ENCODE data around the gene LRP4.
A peak's percentile ranks its signal among the peaks of the same experiment; 100 is the strongest.

Gene LRP4

DNA sequence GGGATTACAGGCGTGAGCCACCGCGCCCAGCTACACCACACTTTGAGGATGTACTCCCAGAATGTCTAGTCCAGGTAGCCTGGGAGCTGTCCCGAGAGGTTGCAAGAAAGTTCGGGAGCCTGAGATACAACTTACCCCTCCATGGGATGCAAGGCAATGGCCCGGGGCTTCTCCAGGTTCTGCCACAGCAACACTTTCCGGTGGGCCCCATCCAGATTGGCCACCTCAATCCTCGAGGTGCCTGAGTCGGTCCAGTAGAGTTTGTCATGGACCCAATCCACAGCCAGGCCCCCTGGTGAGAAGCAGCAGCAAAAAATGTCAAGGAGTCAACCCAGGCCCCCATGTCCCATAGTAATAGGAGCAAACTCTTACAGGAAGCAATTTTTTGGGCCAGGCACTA is 25.5 kb downstream of the LRP4 start:
- no peak overlapping the region for H3K27ac ChIP-seq
- H3K4me3 ChIP-seq (ENCODE audit: low read depth, low read length) = no peak overlapping the region
- DNase-seq = no peak
- no peaks in the 10 kb centered on the region for H3K9me3 ChIP-seq (ENCODE audit: severe bottlenecking)
- no peak for TF ChIP-seq CTCF (IDR thresholded peaks at IDR 0.05; ENCODE audit: low read depth, low read length)
- no peaks in the 10 kb centered on the region for H3K27me3 ChIP-seq (ENCODE audit: insufficient read depth, low read depth, severe bottlenecking)
- peaks cover 44% of the 10 kb centered on the region for H3K36me3 ChIP-seq

DNA sequence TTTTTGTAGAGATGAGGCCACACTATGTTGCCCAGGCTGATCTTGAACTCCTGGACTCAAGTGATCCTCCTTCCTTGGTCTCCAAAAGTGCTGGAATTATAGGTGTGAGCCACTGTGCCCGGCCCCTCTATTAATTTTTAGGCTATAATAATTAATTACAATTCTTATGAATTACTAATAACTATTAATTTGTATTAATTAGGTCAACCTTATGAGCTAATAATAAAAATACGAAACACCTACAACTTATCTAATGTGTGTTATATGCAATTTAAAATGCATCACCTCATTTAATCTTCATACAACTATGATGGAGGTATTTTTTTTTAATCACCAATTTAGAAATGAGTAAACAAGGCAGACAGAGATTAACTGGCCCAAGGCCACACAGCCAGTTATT is 26.2 kb downstream of the LRP4 start:
- DNase-seq = no peak
- no peak for TF ChIP-seq CTCF (IDR thresholded peaks at IDR 0.05; ENCODE audit: low read depth, low read length)
- Histone ChIP-seq H3K36me3 (peaks cover 44% of the 10 kb centered on the region), H3K27me3 (ENCODE audit: insufficient read depth, low read depth, severe bottlenecking) (no peaks in the 10 kb centered on the region), H3K9me3 (ENCODE audit: severe bottlenecking) (no peaks in the 10 kb centered on the region), H3K27ac (no peak overlapping the region), H3K4me3 (ENCODE audit: low read depth, low read length) (no peak overlapping the region)

GRCh38 chr11:46890665-46891064 is 27.7 kb downstream of the LRP4 start:
- Histone ChIP-seq H3K27me3 (ENCODE audit: insufficient read depth, low read depth, severe bottlenecking) (no peaks in the 10 kb centered on the region), H3K9me3 (ENCODE audit: severe bottlenecking) (no peaks in the 10 kb centered on the region), H3K27ac (no peak overlapping the region), H3K4me3 (ENCODE audit: low read depth, low read length) (no peak overlapping the region), H3K36me3 (peaks cover 47% of the 10 kb centered on the region)
- TF ChIP-seq CTCF (IDR thresholded peaks at IDR 0.05; ENCODE audit: low read depth, low read length) = no peak
- no peak for DNase-seq

DNA sequence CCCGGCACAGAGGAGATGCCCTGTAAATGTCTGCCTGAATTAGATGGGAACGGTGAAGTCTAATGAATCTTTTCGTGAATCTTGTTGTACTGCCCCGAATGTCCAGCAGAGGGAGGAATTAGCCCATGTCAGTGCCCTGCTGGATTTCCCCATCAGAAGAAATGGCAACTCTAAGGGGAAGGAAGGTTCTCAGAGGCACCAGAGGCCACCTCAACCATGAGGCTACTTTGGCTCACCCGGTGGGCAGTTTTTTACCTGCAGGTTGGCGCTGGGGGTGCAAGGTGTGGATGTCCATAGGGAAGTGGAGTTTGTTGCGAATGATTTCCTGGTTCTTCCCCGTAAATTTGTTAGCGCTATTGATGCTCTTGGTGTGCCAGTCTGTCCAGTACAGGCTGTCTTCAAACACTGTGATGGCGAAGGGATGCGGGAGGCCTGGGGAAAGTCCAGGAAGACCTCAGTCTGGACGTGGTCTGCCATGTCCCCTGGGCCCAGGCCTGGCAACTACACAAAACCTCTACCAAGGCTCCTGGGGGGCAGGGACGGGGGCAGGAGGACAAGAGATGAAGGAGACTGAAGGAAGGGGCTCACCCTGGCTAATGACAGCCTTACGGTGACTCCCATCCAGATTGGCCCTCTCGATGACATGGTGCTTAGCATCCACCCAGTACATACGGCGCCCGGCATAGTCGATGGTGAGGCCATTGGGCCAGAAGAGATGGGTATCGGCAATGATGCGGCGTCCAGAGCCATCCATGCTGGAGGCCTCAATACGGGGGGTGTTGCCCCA is 28.5 kb downstream of the LRP4 start:
- Histone ChIP-seq H3K9me3 (ENCODE audit: severe bottlenecking) (no peaks in the 10 kb centered on the region), H3K36me3 (peaks cover 43% of the 10 kb centered on the region)
- DNase-seq = peak; percentile 60

DNA sequence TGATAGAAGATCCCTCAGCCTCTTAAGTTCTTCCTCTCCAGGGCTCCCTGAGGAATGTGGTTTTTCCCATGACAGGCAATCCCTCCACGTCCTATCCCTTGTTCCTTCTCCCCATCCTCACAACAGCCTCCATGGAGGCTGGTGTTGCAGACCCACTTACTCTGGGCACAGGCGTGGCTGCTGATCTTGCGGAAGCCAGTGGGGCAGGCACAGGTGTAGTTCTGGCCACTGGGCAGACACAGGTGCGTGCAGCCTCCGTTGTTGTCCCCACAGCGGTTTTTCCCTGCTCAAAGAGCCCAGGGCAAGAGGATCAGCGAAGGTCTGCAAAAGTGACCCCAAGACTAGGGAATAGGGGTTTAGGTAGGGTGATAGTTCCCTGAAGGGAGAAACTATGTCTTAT is 29.1 kb downstream of the LRP4 start:
- no peak for DNase-seq
- peaks cover 39% of the 10 kb centered on the region for H3K36me3 ChIP-seq
- H3K27me3 ChIP-seq (ENCODE audit: insufficient read depth, low read depth, severe bottlenecking) = no peaks in the 10 kb centered on the region
- no peak overlapping the region for H3K4me3 ChIP-seq (ENCODE audit: low read depth, low read length)
- no peaks in the 10 kb centered on the region for H3K9me3 ChIP-seq (ENCODE audit: severe bottlenecking)
- no peak overlapping the region for H3K27ac ChIP-seq
- TF ChIP-seq CTCF (IDR thresholded peaks at IDR 0.05; ENCODE audit: low read depth, low read length) = no peak

More for the DNA sequence above, 28.5 kb downstream of the LRP4 start:
- H3K27ac ChIP-seq = no peak overlapping the region
- no peaks in the 10 kb centered on the region for H3K27me3 ChIP-seq (ENCODE audit: insufficient read depth, low read depth, severe bottlenecking)
- no peak overlapping the region for H3K4me3 ChIP-seq (ENCODE audit: low read depth, low read length)
- peak; percentile 77 for TF ChIP-seq CTCF (IDR thresholded peaks at IDR 0.05; ENCODE audit: low read depth, low read length)

- Histone ChIP-seq H3K9me3 (ENCODE audit: severe bottlenecking) (no peaks in the 10 kb centered on the region), H3K27ac (no peak overlapping the region), H3K27me3 (ENCODE audit: insufficient read depth, low read depth, severe bottlenecking) (no peaks in the 10 kb centered on the region), H3K4me3 (ENCODE audit: low read depth, low read length) (no peak overlapping the region), H3K36me3 (peaks cover 41% of the 10 kb centered on the region)
- DNase-seq = no peak
- no peak for TF ChIP-seq CTCF (IDR thresholded peaks at IDR 0.05; ENCODE audit: low read depth, low read length)
These were observed 29.7 kb downstream of the LRP4 start for GRCh38 chr11:46888636-46889035.

Data from WERI-Rb-1 (cell line).